NCI-H345 (cell line): ENCODE results near the gene FOCAD.

Experiments
- DNase-seq: peaks from one replicate; lab custom pipeline; 2025; lab: John Stamatoyannopoulos, UW

Gene FOCAD

GRCh38 chr9:20880675-20881074, 196.6 kb downstream of the FOCAD start:
- no peak for DNase-seq

- DNase-seq, result peak; percentile 20
These were observed 201.0 kb downstream of the FOCAD start for GRCh38 chr9:20884985-20885593.

GRCh38 chr9:20898885-20899554, 215.0 kb downstream of the FOCAD start:
- no peak for DNase-seq

- DNase-seq, result no peak
These were observed 219.2 kb downstream of the FOCAD start for GRCh38 chr9:20903212-20903611.

GRCh38 chr9:20904995-20905394, 220.9 kb downstream of the FOCAD start:
- DNase-seq, result no peak

DNA sequence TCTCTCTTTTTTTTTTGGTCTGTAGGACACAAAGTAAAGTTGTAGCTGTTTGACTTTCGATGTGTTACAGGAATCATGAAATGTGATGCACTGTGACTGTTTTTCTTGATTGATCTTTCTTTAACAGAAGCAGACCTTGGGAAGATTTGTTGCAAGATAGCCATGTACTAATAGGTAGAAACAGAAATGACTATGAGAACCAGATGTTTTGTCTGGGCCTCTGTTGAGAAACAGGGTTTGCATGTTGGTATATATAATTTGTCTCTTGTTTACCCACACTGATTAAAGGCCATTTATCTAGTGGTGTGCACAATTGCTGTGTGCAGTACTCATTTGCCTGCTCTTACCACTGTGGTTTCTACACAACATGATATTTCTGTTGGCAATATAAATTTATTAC, 222.3 kb downstream of the FOCAD start:
- no peak for DNase-seq

GRCh38 chr9:20908461-20908860, 224.4 kb downstream of the FOCAD start:
- DNase-seq, result no peak

- DNase-seq, result no peak
These were observed 230.5 kb downstream of the FOCAD start for GRCh38 chr9:20914556-20914955.

DNA sequence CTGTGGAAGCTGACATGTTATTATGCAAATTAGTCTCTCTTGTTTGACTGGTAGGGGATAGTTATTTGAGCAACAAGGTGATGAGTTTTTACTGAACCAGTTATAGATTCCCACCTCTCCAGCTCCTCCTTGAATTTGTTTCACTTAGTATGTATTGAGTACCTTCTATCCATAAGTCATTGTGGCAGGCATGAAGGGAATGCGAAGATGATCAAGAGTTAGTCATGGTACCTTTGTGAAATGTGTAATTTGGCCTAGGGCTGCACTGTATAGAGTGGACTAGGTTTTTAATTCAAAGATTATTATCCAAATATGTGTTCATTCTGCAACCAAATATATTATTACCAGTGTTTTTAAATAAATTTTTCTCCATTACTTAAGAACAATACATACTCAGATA, 237.3 kb downstream of the FOCAD start:
- no peak for DNase-seq

GRCh38 chr9:20925256-20926045, 241.4 kb downstream of the FOCAD start:
- no peak for DNase-seq

DNA sequence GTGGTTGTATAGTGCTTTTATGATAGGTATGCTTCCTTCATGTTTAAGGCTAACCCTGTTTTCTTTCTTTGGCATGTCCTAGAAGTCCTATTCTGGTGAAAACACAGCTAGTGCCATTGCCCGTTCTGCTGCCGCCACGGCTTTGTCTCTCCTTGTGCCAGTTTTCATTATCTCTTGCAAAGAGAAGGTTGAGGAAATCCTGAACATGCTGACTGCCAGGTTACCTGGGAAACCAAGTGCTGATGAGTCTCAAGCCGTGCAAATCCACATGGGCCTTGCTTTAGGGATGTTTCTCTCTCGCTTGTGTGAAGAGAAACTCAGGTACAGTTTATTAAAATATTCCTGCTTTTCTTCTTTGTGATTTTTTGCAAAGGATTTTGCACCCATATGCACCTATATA, 245.2 kb downstream of the FOCAD start:
- no peak for DNase-seq

- no peak for DNase-seq
These were observed 246.8 kb downstream of the FOCAD start for GRCh38 chr9:20930836-20931235.

- no peak for DNase-seq
These were observed 256.6 kb downstream of the FOCAD start for GRCh38 chr9:20940447-20941173.

DNA sequence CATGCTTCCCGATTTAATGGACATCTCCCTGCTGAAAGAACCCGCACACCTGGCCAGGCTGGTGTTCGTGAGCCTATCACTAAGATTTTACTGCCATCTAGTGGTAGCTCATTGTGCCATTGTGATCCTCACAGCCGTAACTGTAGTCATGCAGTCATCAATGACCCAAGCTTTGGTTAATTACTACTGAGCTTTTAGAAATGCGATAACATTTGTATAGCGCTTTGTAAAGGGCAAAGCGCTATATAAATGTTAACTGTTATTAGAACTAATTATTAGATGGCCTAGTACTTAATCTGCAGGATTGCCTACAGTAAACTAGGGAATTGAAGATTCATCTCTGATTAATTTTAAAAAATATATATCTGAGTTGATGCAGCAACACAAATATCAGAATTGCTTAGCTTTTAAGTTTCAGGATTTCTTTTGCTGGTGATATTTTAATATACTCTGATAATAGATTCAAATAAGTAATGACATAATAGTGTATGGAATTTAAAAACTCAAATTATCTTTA, 257.2 kb downstream of the FOCAD start:
- peak; percentile 80 for DNase-seq

GRCh38 chr9:20944507-20944906, 260.4 kb downstream of the FOCAD start:
- DNase-seq, result no peak

- DNase-seq, result no peak
These were observed 261.2 kb downstream of the FOCAD start for GRCh38 chr9:20945269-20945668.

DNA sequence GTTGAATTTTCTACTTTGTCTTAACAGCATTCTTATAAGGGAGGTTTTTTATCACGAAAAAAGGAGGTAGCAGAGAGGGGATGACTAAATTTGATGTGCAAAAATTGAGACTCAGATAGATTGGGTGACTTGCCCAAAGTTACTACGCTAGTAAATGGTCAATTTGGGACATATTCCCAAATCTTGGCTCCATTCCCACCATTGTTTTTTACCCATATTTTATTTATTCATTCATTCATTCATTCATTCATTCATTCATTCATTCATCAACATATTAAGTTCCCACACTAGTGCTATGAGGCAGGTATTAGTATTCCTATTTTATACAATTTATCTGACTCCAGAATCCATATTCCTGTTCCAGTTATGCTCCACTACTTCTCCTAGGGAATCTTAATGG, 261.8 kb downstream of the FOCAD start:
- DNase-seq, result no peak

- DNase-seq, result no peak
These were observed 264.6 kb downstream of the FOCAD start for GRCh38 chr9:20948703-20949102.

- no peak for DNase-seq
These were observed 266.6 kb downstream of the FOCAD start for GRCh38 chr9:20950707-20951106.

GRCh38 chr9:20962536-20963225, 278.6 kb downstream of the FOCAD start:
- DNase-seq, result no peak

DNA sequence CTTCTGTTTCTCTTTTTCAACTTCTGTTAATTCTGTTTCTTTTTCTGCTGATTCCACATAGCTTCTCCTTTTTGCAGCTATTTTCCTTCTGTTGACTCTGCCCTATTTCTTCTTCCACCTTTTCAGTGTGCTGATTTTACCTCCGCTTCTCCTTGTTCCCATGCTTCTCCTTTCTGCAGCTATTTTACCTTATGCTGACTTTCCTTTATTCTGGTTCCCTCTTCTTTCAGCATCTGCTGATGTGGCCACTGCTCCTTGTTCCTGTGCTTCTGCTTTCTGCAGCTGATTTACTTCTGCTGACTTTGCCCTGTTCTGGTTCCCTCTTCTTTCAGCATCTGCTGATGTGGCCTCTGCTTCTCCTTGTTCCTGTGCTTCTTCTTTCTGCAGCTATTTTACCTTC, 288.6 kb downstream of the FOCAD start:
- no peak for DNase-seq
